ENCODE measurements around the gene PLCB1.
"Not testable (repeated sequence)": the region's sequence is repeated elsewhere in the genome, so short reads cannot be mapped to it uniquely, and the experiment has no call there.

The PLCB1 gene

GRCh38 chr20:8131598-8132483, at the start of gene PLCB1:
Gene PLCB1 (plus strand): TSS chr20:8132266. CDS start chr20:8132652, 386 bp downstream.
- Mint-ChIP-seq H3K4me1 (ENCODE audit: low read depth) (peaks cover 15% of the 10 kb centered on the region), H3K27me3 (peaks cover 26% of the 10 kb centered on the region), H3K36me3 (no peaks in the 10 kb centered on the region), H3K4me3 (peak within 1 kb of the TSS; percentile 78), H3K9me3 (ENCODE audit: low read depth) (no peaks in the 10 kb centered on the region), H3K27ac (no peak within 1 kb of the TSS)

GRCh38 chr20:8082989-8083388, 49.1 kb upstream of the PLCB1 start:
- no peaks in the 10 kb centered on the region for H3K27me3 Mint-ChIP-seq
- no peak overlapping the region for H3K27ac Mint-ChIP-seq
- H3K4me1 Mint-ChIP-seq (ENCODE audit: low read depth): no peaks in the 10 kb centered on the region
- no peaks in the 10 kb centered on the region for H3K36me3 Mint-ChIP-seq
- H3K4me3 Mint-ChIP-seq: no peak overlapping the region
- no peaks in the 10 kb centered on the region for H3K9me3 Mint-ChIP-seq (ENCODE audit: low read depth)

- Mint-ChIP-seq H3K27me3 (peaks cover 4% of the 10 kb centered on the region), H3K36me3 (no peaks in the 10 kb centered on the region), H3K27ac (no peak overlapping the region), H3K4me3 (no peak overlapping the region), H3K9me3 (ENCODE audit: low read depth) (no peaks in the 10 kb centered on the region), H3K4me1 (ENCODE audit: low read depth) (no peaks in the 10 kb centered on the region)
Observed at GRCh38 chr20:8089668-8090067, 42.4 kb upstream of the PLCB1 start.

- no peaks in the 10 kb centered on the region for H3K9me3 Mint-ChIP-seq (ENCODE audit: low read depth)
- peaks cover 2% of the 10 kb centered on the region for H3K27me3 Mint-ChIP-seq
- H3K36me3 Mint-ChIP-seq: no peaks in the 10 kb centered on the region
- H3K27ac Mint-ChIP-seq: no peak overlapping the region
- H3K4me3 Mint-ChIP-seq: no peak overlapping the region
- no peaks in the 10 kb centered on the region for H3K4me1 Mint-ChIP-seq (ENCODE audit: low read depth)
Observed at GRCh38 chr20:8094415-8094818, 37.6 kb upstream of the PLCB1 start.

GRCh38 chr20:8094850-8095249, 37.2 kb upstream of the PLCB1 start:
- H3K4me1 Mint-ChIP-seq (ENCODE audit: low read depth): no peaks in the 10 kb centered on the region
- H3K9me3 Mint-ChIP-seq (ENCODE audit: low read depth): no peaks in the 10 kb centered on the region
- H3K4me3 Mint-ChIP-seq: no peak overlapping the region
- H3K36me3 Mint-ChIP-seq: no peaks in the 10 kb centered on the region
- H3K27ac Mint-ChIP-seq: no peak overlapping the region
- peaks cover 2% of the 10 kb centered on the region for H3K27me3 Mint-ChIP-seq

GRCh38 chr20:8095648-8096572, 36.2 kb upstream of the PLCB1 start:
- Mint-ChIP-seq H3K27me3 (peaks cover 5% of the 10 kb centered on the region), H3K27ac (no peak overlapping the region), H3K4me3 (no peak overlapping the region), H3K36me3 (no peaks in the 10 kb centered on the region), H3K9me3 (ENCODE audit: low read depth) (no peaks in the 10 kb centered on the region), H3K4me1 (ENCODE audit: low read depth) (no peaks in the 10 kb centered on the region)

- Mint-ChIP-seq H3K4me1 (ENCODE audit: low read depth) (no peaks in the 10 kb centered on the region), H3K9me3 (ENCODE audit: low read depth) (no peaks in the 10 kb centered on the region), H3K27me3 (peaks cover 5% of the 10 kb centered on the region), H3K4me3 (no peak overlapping the region), H3K27ac (no peak overlapping the region), H3K36me3 (no peaks in the 10 kb centered on the region)
Observed at GRCh38 chr20:8097307-8097706, 34.8 kb upstream of the PLCB1 start.

- no peak overlapping the region for H3K4me3 Mint-ChIP-seq
- H3K36me3 Mint-ChIP-seq: peaks cover 3% of the 10 kb centered on the region
- no peak overlapping the region for H3K27ac Mint-ChIP-seq
- peaks cover 9% of the 10 kb centered on the region for H3K27me3 Mint-ChIP-seq
- no peaks in the 10 kb centered on the region for H3K4me1 Mint-ChIP-seq (ENCODE audit: low read depth)
- peaks cover 30% of the 10 kb centered on the region for H3K9me3 Mint-ChIP-seq (ENCODE audit: low read depth)
Observed at GRCh38 chr20:8104252-8104651, 27.8 kb upstream of the PLCB1 start.

GRCh38 chr20:8114612-8115011, 17.5 kb upstream of the PLCB1 start:
- not testable (repeated sequence) for H3K27ac Mint-ChIP-seq; H3K27me3 Mint-ChIP-seq; H3K36me3 Mint-ChIP-seq; H3K4me3 Mint-ChIP-seq; H3K4me1 Mint-ChIP-seq (ENCODE audit: low read depth); H3K9me3 Mint-ChIP-seq (ENCODE audit: low read depth)

- Mint-ChIP-seq H3K27me3 (peaks cover 3% of the 10 kb centered on the region), H3K27ac (no peak overlapping the region), H3K4me3 (no peak overlapping the region), H3K36me3 (no peaks in the 10 kb centered on the region), H3K9me3 (ENCODE audit: low read depth) (no peaks in the 10 kb centered on the region), H3K4me1 (ENCODE audit: low read depth) (no peaks in the 10 kb centered on the region)
Observed at GRCh38 chr20:8115436-8115835, 16.6 kb upstream of the PLCB1 start.

GRCh38 chr20:8116067-8116811, 15.8 kb upstream of the PLCB1 start:
- no peak overlapping the region for H3K4me3 Mint-ChIP-seq
- no peaks in the 10 kb centered on the region for H3K36me3 Mint-ChIP-seq
- no peak overlapping the region for H3K27ac Mint-ChIP-seq
- H3K4me1 Mint-ChIP-seq (ENCODE audit: low read depth): no peaks in the 10 kb centered on the region
- H3K27me3 Mint-ChIP-seq: peaks cover 3% of the 10 kb centered on the region
- H3K9me3 Mint-ChIP-seq (ENCODE audit: low read depth): no peaks in the 10 kb centered on the region

- Mint-ChIP-seq H3K9me3 (ENCODE audit: low read depth) (no peaks in the 10 kb centered on the region), H3K36me3 (no peaks in the 10 kb centered on the region), H3K27ac (no peak overlapping the region), H3K27me3 (peaks cover 3% of the 10 kb centered on the region), H3K4me3 (no peak overlapping the region), H3K4me1 (ENCODE audit: low read depth) (no peaks in the 10 kb centered on the region)
Observed at GRCh38 chr20:8117636-8118035, 14.4 kb upstream of the PLCB1 start.

- no peak overlapping the region for H3K27ac Mint-ChIP-seq
- H3K9me3 Mint-ChIP-seq (ENCODE audit: low read depth): no peaks in the 10 kb centered on the region
- no peaks in the 10 kb centered on the region for H3K4me1 Mint-ChIP-seq (ENCODE audit: low read depth)
- H3K27me3 Mint-ChIP-seq: peaks cover 3% of the 10 kb centered on the region
- no peaks in the 10 kb centered on the region for H3K36me3 Mint-ChIP-seq
- no peak overlapping the region for H3K4me3 Mint-ChIP-seq
Observed at GRCh38 chr20:8118039-8118438, 14.0 kb upstream of the PLCB1 start.

GRCh38 chr20:8118760-8119159, 13.3 kb upstream of the PLCB1 start:
- H3K27me3 Mint-ChIP-seq: peaks cover 3% of the 10 kb centered on the region
- no peaks in the 10 kb centered on the region for H3K9me3 Mint-ChIP-seq (ENCODE audit: low read depth)
- no peaks in the 10 kb centered on the region for H3K4me1 Mint-ChIP-seq (ENCODE audit: low read depth)
- H3K27ac Mint-ChIP-seq: no peak overlapping the region
- no peaks in the 10 kb centered on the region for H3K36me3 Mint-ChIP-seq
- no peak overlapping the region for H3K4me3 Mint-ChIP-seq

GRCh38 chr20:8121666-8122065, 10.4 kb upstream of the PLCB1 start:
- Mint-ChIP-seq H3K4me3 (no peak overlapping the region), H3K36me3 (no peaks in the 10 kb centered on the region), H3K27ac (no peak overlapping the region), H3K4me1 (ENCODE audit: low read depth) (no peaks in the 10 kb centered on the region), H3K27me3 (peaks cover 1% of the 10 kb centered on the region), H3K9me3 (ENCODE audit: low read depth) (no peaks in the 10 kb centered on the region)

Measured in activated naive CD8-positive, alpha-beta T cell (primary cell).